ENCODE data around the gene TNFRSF25. TPM values are rescaled to one million over a fixed set of nuclear protein-coding genes. Genes with fewer than 3 reads are reported as not detected.

TNFRSF25 gene
- total RNA-seq, 1 donor from 2014 or later: 12.6 TPM

DNA sequence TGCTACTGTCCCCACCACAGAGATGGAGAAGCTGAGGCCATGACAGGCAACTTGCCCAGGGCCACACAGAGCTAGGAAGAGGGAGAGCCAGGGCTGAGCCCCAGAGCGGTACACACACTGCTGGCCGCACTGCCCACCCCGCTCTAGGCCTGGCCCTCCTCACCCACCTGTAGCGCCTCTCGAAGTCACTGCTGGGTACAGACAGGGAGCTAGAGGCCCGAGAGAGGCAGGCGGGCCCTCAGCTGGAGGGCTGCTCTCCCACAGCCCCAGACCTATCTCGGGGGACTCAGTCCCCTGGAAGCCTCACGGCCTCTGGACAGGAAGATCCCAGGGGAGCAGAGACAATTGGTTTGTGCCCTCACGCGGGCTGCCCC lies 42.8 kb upstream of the TNFRSF25 start:
- intact Hi-C loops (cut with micrococcal nuclease): no loop called here
- peak overlapping the region; percentile 18 for H3K27ac ChIP-seq (replicated peaks)
- H3K27me3 ChIP-seq (ENCODE audit: low read depth): no peaks in the 10 kb centered on the region
- no peak overlapping the region for H3K4me3 ChIP-seq
- no peak for TF ChIP-seq CTCF (IDR thresholded peaks at IDR 0.05; ENCODE audit: borderline replicate concordance)
- no peaks in the 10 kb centered on the region for H3K36me3 ChIP-seq
- H3K4me1 ChIP-seq: peaks cover 24% of the 10 kb centered on the region
- no peak for DNase-seq
- H3K9me3 ChIP-seq (replicated peaks): no peaks in the 10 kb centered on the region

GRCh38 chr1:6508154-6508815 lies 42.3 kb upstream of the TNFRSF25 start:
- Histone ChIP-seq H3K36me3 (no peaks in the 10 kb centered on the region), H3K27me3 (ENCODE audit: low read depth) (no peaks in the 10 kb centered on the region), H3K9me3 (replicated peaks) (no peaks in the 10 kb centered on the region), H3K4me3 (no peak overlapping the region), H3K27ac (replicated peaks) (no peak overlapping the region), H3K4me1 (peaks cover 19% of the 10 kb centered on the region)
- no peak for TF ChIP-seq CTCF (IDR thresholded peaks at IDR 0.05; ENCODE audit: borderline replicate concordance)
- intact Hi-C loops (cut with micrococcal nuclease): no loop called here
- no peak for DNase-seq

DNA sequence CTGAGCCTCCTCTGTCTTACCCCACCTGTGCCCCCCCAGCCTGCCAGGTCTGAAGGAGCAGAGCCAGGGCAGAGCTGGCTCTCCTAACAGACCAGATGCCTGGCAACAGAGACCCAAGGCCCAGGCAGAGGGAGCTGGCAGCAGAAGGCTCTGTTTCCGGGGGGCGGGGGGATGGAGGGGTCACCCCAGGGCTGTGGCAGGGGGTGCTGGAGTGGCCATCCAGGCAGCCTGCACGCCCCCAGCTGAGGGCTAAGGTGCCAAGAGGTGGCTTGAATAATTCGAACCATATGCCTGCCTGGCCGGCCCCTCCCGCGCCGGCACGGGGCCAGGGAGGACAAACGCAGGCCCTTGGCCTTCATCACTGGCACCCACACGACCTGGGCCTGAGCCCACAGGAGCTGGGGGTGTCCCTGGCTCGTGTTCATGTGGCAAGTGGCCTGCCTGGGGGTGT lies 41.5 kb upstream of the TNFRSF25 start:
- Histone ChIP-seq H3K9me3 (replicated peaks) (no peaks in the 10 kb centered on the region), H3K27me3 (ENCODE audit: low read depth) (no peaks in the 10 kb centered on the region), H3K4me1 (peaks cover 19% of the 10 kb centered on the region), H3K27ac (replicated peaks) (no peak overlapping the region), H3K4me3 (no peak overlapping the region), H3K36me3 (no peaks in the 10 kb centered on the region)
- no peak for DNase-seq
- intact Hi-C loops (cut with micrococcal nuclease): no loop called here
- TF ChIP-seq CTCF (IDR thresholded peaks at IDR 0.05; ENCODE audit: borderline replicate concordance): no peak

DNA sequence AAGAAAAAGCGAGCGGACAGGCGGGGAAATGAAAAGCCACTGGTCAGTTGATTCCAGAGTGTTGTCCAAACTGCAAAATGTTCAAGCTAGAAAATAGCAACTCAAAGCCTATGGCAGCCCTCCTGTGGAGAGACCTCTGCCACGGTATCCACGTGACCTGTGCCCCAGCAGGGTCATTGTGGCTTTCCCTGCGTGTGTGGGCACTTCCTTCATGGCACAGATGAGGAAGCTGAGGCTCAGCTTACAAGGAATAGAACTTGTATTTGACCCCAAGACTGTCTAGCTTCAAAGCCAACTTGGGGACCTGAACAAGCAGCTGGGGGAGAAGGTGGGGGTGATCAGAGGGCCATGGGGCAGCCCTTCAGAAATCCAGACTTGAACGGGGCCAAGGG lies 41.1 kb upstream of the TNFRSF25 start:
- no peak for TF ChIP-seq CTCF (IDR thresholded peaks at IDR 0.05; ENCODE audit: borderline replicate concordance)
- Histone ChIP-seq H3K9me3 (replicated peaks) (no peaks in the 10 kb centered on the region), H3K27ac (replicated peaks) (no peak overlapping the region), H3K4me3 (no peak overlapping the region), H3K27me3 (ENCODE audit: low read depth) (no peaks in the 10 kb centered on the region), H3K36me3 (no peaks in the 10 kb centered on the region), H3K4me1 (peaks cover 24% of the 10 kb centered on the region)
- intact Hi-C loops (cut with micrococcal nuclease): no loop called here
- no peak for DNase-seq

GRCh38 chr1:6506210-6507036 lies 40.5 kb upstream of the TNFRSF25 start:
- H3K9me3 ChIP-seq (replicated peaks): no peaks in the 10 kb centered on the region
- H3K4me1 ChIP-seq: peaks cover 30% of the 10 kb centered on the region
- intact Hi-C loops (cut with micrococcal nuclease): no loop called here
- H3K27me3 ChIP-seq (ENCODE audit: low read depth): no peaks in the 10 kb centered on the region
- no peak for DNase-seq
- H3K36me3 ChIP-seq: no peaks in the 10 kb centered on the region
- no peak overlapping the region for H3K27ac ChIP-seq (replicated peaks)
- no peak overlapping the region for H3K4me3 ChIP-seq
- TF ChIP-seq CTCF (IDR thresholded peaks at IDR 0.05; ENCODE audit: borderline replicate concordance): no peak
